Measurements from ENCODE around the gene NCOA4.

The NCOA4 gene

GRCh38 chr10:46016811-46017210, 13.6 kb downstream of the NCOA4 start:
- TF ChIP-seq CTCF (IDR thresholded peaks at IDR 0.05): no peak
- no peaks in the 10 kb centered on the region for H3K27me3 ChIP-seq
- H3K36me3 ChIP-seq: peaks cover 32 to 37% (median 35%) of the 10 kb centered on the region in 3 donors
- intact Hi-C loops (cut with DNase I; ENCODE audit: low total_unique reads): no loop called here
- DNase-seq: no peak
- H3K4me3 ChIP-seq: no peak overlapping the region
- peaks cover 0 to 42% (median 15%) of the 10 kb centered on the region in 4 donors for H3K4me1 ChIP-seq
- H3K27ac ChIP-seq: no peak overlapping the region
- no peaks in the 10 kb centered on the region for H3K9me3 ChIP-seq

GRCh38 chr10:46016190-46016589, 14.2 kb downstream of the NCOA4 start:
- H3K27ac ChIP-seq: no peak overlapping the region
- intact Hi-C loops (cut with DNase I; ENCODE audit: low total_unique reads): no loop called here
- peaks cover 0 to 42% (median 15%) of the 10 kb centered on the region in 4 donors for H3K4me1 ChIP-seq
- no peak for TF ChIP-seq CTCF (IDR thresholded peaks at IDR 0.05)
- H3K4me3 ChIP-seq: no peak overlapping the region
- H3K36me3 ChIP-seq: peaks cover 39 to 43% (median 42%) of the 10 kb centered on the region in 3 donors
- no peaks in the 10 kb centered on the region for H3K27me3 ChIP-seq
- no peak for DNase-seq
- no peaks in the 10 kb centered on the region for H3K9me3 ChIP-seq

GRCh38 chr10:46014683-46015405, 15.6 kb downstream of the NCOA4 start:
- no peaks in the 10 kb centered on the region for H3K9me3 ChIP-seq
- H3K27ac ChIP-seq: no peak overlapping the region
- H3K27me3 ChIP-seq: no peaks in the 10 kb centered on the region
- no peak for TF ChIP-seq CTCF (IDR thresholded peaks at IDR 0.05)
- peaks cover 52 to 56% (median 55%) of the 10 kb centered on the region in 3 donors for H3K36me3 ChIP-seq
- DNase-seq: no peak
- H3K4me3 ChIP-seq: no peak overlapping the region
- peaks cover 0 to 36% (median 11%) of the 10 kb centered on the region in 4 donors for H3K4me1 ChIP-seq
- intact Hi-C loops (cut with DNase I; ENCODE audit: low total_unique reads): no loop called here

- no peak for TF ChIP-seq CTCF (IDR thresholded peaks at IDR 0.05)
- H3K4me3 ChIP-seq: no peak overlapping the region
- DNase-seq: no peak
- peaks cover 0 to 30% (median 10%) of the 10 kb centered on the region in 4 donors for H3K4me1 ChIP-seq
- H3K27ac ChIP-seq: no peak overlapping the region
- intact Hi-C loops (cut with DNase I; ENCODE audit: low total_unique reads): no loop called here
- H3K36me3 ChIP-seq: peaks cover 58 to 63% (median 62%) of the 10 kb centered on the region in 3 donors
- H3K9me3 ChIP-seq: no peaks in the 10 kb centered on the region
- H3K27me3 ChIP-seq: no peaks in the 10 kb centered on the region
Measured at GRCh38 chr10:46014206-46014605, 16.2 kb downstream of the NCOA4 start.

GRCh38 chr10:46012746-46013145, 17.7 kb downstream of the NCOA4 start:
- no peak for DNase-seq
- H3K9me3 ChIP-seq: no peaks in the 10 kb centered on the region
- peaks cover 0 to 15% (median 5%) of the 10 kb centered on the region in 4 donors for H3K4me1 ChIP-seq
- H3K36me3 ChIP-seq: peaks cover 73 to 77% (median 76%) of the 10 kb centered on the region in 3 donors
- no peaks in the 10 kb centered on the region for H3K27me3 ChIP-seq
- TF ChIP-seq CTCF (IDR thresholded peaks at IDR 0.05): no peak
- intact Hi-C loops (cut with DNase I; ENCODE audit: low total_unique reads): no loop called here
- H3K4me3 ChIP-seq: no peak overlapping the region
- H3K27ac ChIP-seq: no peak overlapping the region
